Measurements from ENCODE around the gene DUS4L.

DUS4L gene

GRCh38 chr7:107570298-107570697 is 6.5 kb downstream of the DUS4L start:
- H3K4me1 ChIP-seq (ENCODE audit: insufficient read depth, low read length), result peaks cover 5% of the 10 kb centered on the region
- no peaks in the 10 kb centered on the region for H3K27me3 ChIP-seq (ENCODE audit: insufficient read depth, low read length, poor library complexity)
- no peak overlapping the region for H3K9ac ChIP-seq (ENCODE audit: low read depth, low read length)
- DNase-seq, result no peak
- no peaks in the 10 kb centered on the region for H3K9me3 ChIP-seq (ENCODE audit: insufficient read depth, low read length, severe bottlenecking)
- no peak overlapping the region for H2AFZ ChIP-seq (ENCODE audit: low read depth, low read length)
- no peak overlapping the region for H3K27ac ChIP-seq (ENCODE audit: low read length)
- H3K4me3 ChIP-seq (ENCODE audit: low read depth in 1 of 2, low read length in 2 of 2), result no peak overlapping the region
- no peak for ATAC-seq (ENCODE audit: insufficient read depth, low read depth)
- no peak for TF ChIP-seq CTCF (IDR thresholded peaks at IDR 0.05; ENCODE audit: borderline replicate concordance, extremely low read depth, low read length, poor library complexity, severe bottlenecking)
- no peak for TF ChIP-seq EZH2 (IDR thresholded peaks at IDR 0.05; ENCODE audit: borderline replicate concordance, low read depth, low read length, severe bottlenecking)
- peaks cover 47% of the 10 kb centered on the region for H3K36me3 ChIP-seq (ENCODE audit: insufficient read depth, low read length)
- peaks cover 1% of the 10 kb centered on the region for H3K79me2 ChIP-seq (ENCODE audit: insufficient read depth, low read length)
- H3K4me2 ChIP-seq (ENCODE audit: insufficient read depth, low read length), result no peak overlapping the region
- H4K20me1 ChIP-seq (ENCODE audit: insufficient read depth, low read length), result no peaks in the 10 kb centered on the region

- Histone ChIP-seq H4K20me1 (ENCODE audit: insufficient read depth, low read length) (no peaks in the 10 kb centered on the region), H2AFZ (ENCODE audit: low read depth, low read length) (no peak overlapping the region), H3K27ac (ENCODE audit: low read length) (no peak overlapping the region), H3K79me2 (ENCODE audit: insufficient read depth, low read length) (no peaks in the 10 kb centered on the region), H3K4me2 (ENCODE audit: insufficient read depth, low read length) (no peak overlapping the region), H3K9me3 (ENCODE audit: insufficient read depth, low read length, severe bottlenecking) (no peaks in the 10 kb centered on the region), H3K36me3 (ENCODE audit: insufficient read depth, low read length) (peaks cover 47% of the 10 kb centered on the region), H3K4me1 (ENCODE audit: insufficient read depth, low read length) (no peaks in the 10 kb centered on the region), H3K9ac (ENCODE audit: low read depth, low read length) (no peak overlapping the region), H3K4me3 (ENCODE audit: low read depth in 1 of 2, low read length in 2 of 2) (no peak overlapping the region), H3K27me3 (ENCODE audit: insufficient read depth, low read length, poor library complexity) (no peaks in the 10 kb centered on the region)
- TF ChIP-seq EZH2 (IDR thresholded peaks at IDR 0.05; ENCODE audit: borderline replicate concordance, low read depth, low read length, severe bottlenecking) (no peak), CTCF (IDR thresholded peaks at IDR 0.05; ENCODE audit: borderline replicate concordance, extremely low read depth, low read length, poor library complexity, severe bottlenecking) (no peak)
- DNase-seq, result no peak
- no peak for ATAC-seq (ENCODE audit: insufficient read depth, low read depth)
Measured at GRCh38 chr7:107573537-107573936, 9.8 kb downstream of the DUS4L start.

- Histone ChIP-seq H3K9ac (ENCODE audit: low read depth, low read length) (peak overlapping the region; percentile 92), H3K27me3 (ENCODE audit: insufficient read depth, low read length, poor library complexity) (no peaks in the 10 kb centered on the region), H3K27ac (ENCODE audit: low read length) (peak overlapping the region; percentile 76), H2AFZ (ENCODE audit: low read depth, low read length) (peak overlapping the region; percentile 97), H3K79me2 (ENCODE audit: insufficient read depth, low read length) (peaks cover 31% of the 10 kb centered on the region), H3K4me2 (ENCODE audit: insufficient read depth, low read length) (peak overlapping the region; percentile 80), H3K4me3 (ENCODE audit: low read depth in 1 of 2, low read length in 2 of 2) (peak overlapping the region; percentile 85 to 91), H3K36me3 (ENCODE audit: insufficient read depth, low read length) (peaks cover 21% of the 10 kb centered on the region), H3K9me3 (ENCODE audit: insufficient read depth, low read length, severe bottlenecking) (no peaks in the 10 kb centered on the region), H4K20me1 (ENCODE audit: insufficient read depth, low read length) (no peaks in the 10 kb centered on the region), H3K4me1 (ENCODE audit: insufficient read depth, low read length) (peaks cover 36% of the 10 kb centered on the region)
- peak; percentile 22 for ATAC-seq (ENCODE audit: insufficient read depth, low read depth)
- TF ChIP-seq CTCF (IDR thresholded peaks at IDR 0.05; ENCODE audit: borderline replicate concordance, extremely low read depth, low read length, poor library complexity, severe bottlenecking), result no peak
- TF ChIP-seq EZH2 (IDR thresholded peaks at IDR 0.05; ENCODE audit: borderline replicate concordance, low read depth, low read length, severe bottlenecking), result no peak
- DNase-seq, result no peak
Measured at GRCh38 chr7:107579554-107579884, 15.7 kb downstream of the DUS4L start.
